GM23248 (cell line): ENCODE results near the gene C16orf86. TPM values are rescaled to one million over a fixed set of nuclear protein-coding genes. Genes with fewer than 3 reads are reported as not detected.

Experiments used
- DNase-seq: peaks from one replicate; pipeline ENCODE4 v3.0.0-alpha.2; 2015
- H2AFZ ChIP-seq: fragments of 200-600 bp; sonication (generic); 2 replicates; pipeline ENCODE4 v1.6.1; 2016; ENCODE audit warnings: antibody characterized with exemption
- H3F3A ChIP-seq: fragments of 200-600 bp; sonication (generic); 2 replicates; pipeline ENCODE4 v1.6.1; 2016; ENCODE audit warnings: mild to moderate bottlenecking, antibody characterized with exemption, mixed run types; ENCODE audit not compliant: insufficient read depth
- H3K27ac ChIP-seq: fragments of 200-600 bp; sonication (generic); 2 replicates; pipeline ENCODE4 v1.5.1; 2016; ENCODE audit warnings: mild to moderate bottlenecking
- H3K27me3 ChIP-seq: fragments of 200-600 bp; sonication (generic); replicated peaks from 2 replicates; pipeline ENCODE4 v1.6.1; 2016; ENCODE audit warnings: mild to moderate bottlenecking; ENCODE audit not compliant: insufficient read depth
- H3K36me3 ChIP-seq: fragments of 200-600 bp; sonication (generic); 2 replicates; pipeline ENCODE4 v1.6.1; 2016; ENCODE audit warnings: low read depth, mild to moderate bottlenecking
- H3K4me1 ChIP-seq: fragments of 200-600 bp; sonication (generic); 2 replicates; pipeline ENCODE4 v1.6.1; 2016; ENCODE audit warnings: mild to moderate bottlenecking; ENCODE audit not compliant: insufficient read depth
- H3K4me2 ChIP-seq: fragments of 200-600 bp; sonication (generic); one replicate; pipeline ENCODE4 v1.6.1; 2016; ENCODE audit warnings: mild to moderate bottlenecking; ENCODE audit not compliant: unreplicated experiment
- H3K4me3 ChIP-seq: fragments of 200-600 bp; sonication (generic); 2 replicates; pipeline ENCODE4 v1.5.1; 2016; ENCODE audit warnings: mild to moderate bottlenecking
- H3K79me2 ChIP-seq: fragments of 200-600 bp; sonication (generic); 2 replicates; pipeline ENCODE4 v1.6.1; 2016; ENCODE audit warnings: mild to moderate bottlenecking; ENCODE audit not compliant: insufficient read depth
- H3K9ac ChIP-seq: fragments of 200-600 bp; sonication (generic); 2 replicates; pipeline ENCODE4 v1.6.1; 2016; ENCODE audit warnings: mild to moderate bottlenecking
- H3K9me2 ChIP-seq: fragments of 200-600 bp; sonication (generic); 2 replicates; pipeline ENCODE4 v1.6.1; 2016; ENCODE audit warnings: mixed run types, mild to moderate bottlenecking, moderate library complexity; ENCODE audit not compliant: insufficient read depth
- H3K9me3 ChIP-seq: fragments of 200-600 bp; sonication (generic); one replicate; pipeline ENCODE4 v1.6.1; 2017; ENCODE audit warnings: low read depth
- H4K20me1 ChIP-seq: fragments of 200-600 bp; sonication (generic); 2 replicates; pipeline ENCODE4 v1.6.0; 2016; ENCODE audit not compliant: insufficient read depth
- EZH2 ChIP-seq: fragments of 200-600 bp; sonication (generic); IDR thresholded peaks from 2 replicates; pipeline ENCODE4 v1.6.1; 2018; ENCODE audit warnings: antibody characterized with exemption, mild to moderate bottlenecking; ENCODE audit not compliant: insufficient read depth, poor library complexity, severe bottlenecking
- EZH2phosphoT487 ChIP-seq: fragments of 200-600 bp; sonication (generic); IDR thresholded peaks from 2 replicates; pipeline ENCODE4 v1.6.1; 2018; ENCODE audit warnings: antibody characterized with exemption, moderate library complexity, mild to moderate bottlenecking, low read depth; ENCODE audit not compliant: insufficient read depth
- WGBS, 2 experiments: methylation state at CpG; one replicate each; pipeline ENCODE4 v1.1.6; 2015 to 2017; ENCODE audit warnings: low lambda C conversion rate in 2 of 2, low coverage in 1 of 2; ENCODE audit errors: missing lambda C conversion rate in 2 of 2; 5-methylcytosine and 5-hydroxymethylcytosine counted together
- in situ Hi-C: fragments of 300-500 bp; cut with MboI; formaldehyde crosslinking; loops from 2 replicates; pipeline ENCODE4 v1.15.0; 2020
- polyA plus RNA-seq: library from polyadenylated mRNA; unstranded; fragments of >200 nt; fragmentation: Nextera tagmentation; extraction: Ambion mirVana; gene quantifications from 2 replicates; pipeline ENCODE4 v1.2.1, GENCODE V29; 2016
- total RNA-seq: library from RNA; depleted of rRNA; stranded (reverse); fragments of >200 nt; shearing (Covaris generic); gene quantifications from 2 replicates; pipeline ENCODE4 v1.2.3, GENCODE V29; 2014

C16orf86 gene
- total and polyA plus RNA-seq, 2 experiments from 2014 or later: 3.4 to 6.6 TPM

- DNase-seq: peak; percentile 30
- TF ChIP-seq EZH2phosphoT487 (no peak), EZH2 (peak; percentile 29)
- no peaks in the 10 kb centered on the region for H3K36me3 ChIP-seq
- no peak overlapping the region for H2AFZ ChIP-seq
- no peaks in the 10 kb centered on the region for H3K9me2 ChIP-seq
- no peak overlapping the region for H3K27ac ChIP-seq
- H3K79me2 ChIP-seq: no peaks in the 10 kb centered on the region
- H3K9ac ChIP-seq: no peak overlapping the region
- WGBS, 2 experiments: 9 to 10% methylated on average over 28 to 29 of the region's 34 CpGs
- H3K27me3 ChIP-seq: peaks cover 46% of the 10 kb centered on the region
- H4K20me1 ChIP-seq: no peaks in the 10 kb centered on the region
- no peak overlapping the region for H3K4me2 ChIP-seq
- H3K9me3 ChIP-seq: no peaks in the 10 kb centered on the region
- no peak overlapping the region for H3K4me3 ChIP-seq
- no peaks in the 10 kb centered on the region for H3K4me1 ChIP-seq
- H3F3A ChIP-seq: no peaks in the 10 kb centered on the region
- in situ Hi-C loops: no loop called here
Observed at GRCh38 chr16:67649494-67649931, 17.1 kb upstream of the C16orf86 start.

GRCh38 chr16:67650023-67650422 lies 16.6 kb upstream of the C16orf86 start:
- Histone ChIP-seq H3K4me1 (no peaks in the 10 kb centered on the region), H3K9me3 (no peaks in the 10 kb centered on the region), H2AFZ (no peak overlapping the region), H4K20me1 (no peaks in the 10 kb centered on the region), H3K9ac (no peak overlapping the region), H3K27ac (no peak overlapping the region), H3F3A (no peaks in the 10 kb centered on the region), H3K4me3 (no peak overlapping the region), H3K4me2 (no peak overlapping the region), H3K79me2 (no peaks in the 10 kb centered on the region), H3K9me2 (no peaks in the 10 kb centered on the region), H3K27me3 (peaks cover 46% of the 10 kb centered on the region), H3K36me3 (no peaks in the 10 kb centered on the region)
- 37 to 42% methylated on average over 8 of the region's 8 CpGs for WGBS, 2 experiments
- in situ Hi-C loops: no loop called here
- no peak for DNase-seq
- TF ChIP-seq EZH2 (no peak), EZH2phosphoT487 (no peak)

GRCh38 chr16:67651039-67651438 lies 15.6 kb upstream of the C16orf86 start:
- Histone ChIP-seq H3K4me3 (no peak overlapping the region), H3K4me1 (no peaks in the 10 kb centered on the region), H3K27me3 (peaks cover 46% of the 10 kb centered on the region), H4K20me1 (no peaks in the 10 kb centered on the region), H3K79me2 (no peaks in the 10 kb centered on the region), H3K9me3 (no peaks in the 10 kb centered on the region), H3K9me2 (no peaks in the 10 kb centered on the region), H3K4me2 (no peak overlapping the region), H3K27ac (no peak overlapping the region), H3F3A (no peaks in the 10 kb centered on the region), H3K9ac (no peak overlapping the region), H2AFZ (no peak overlapping the region), H3K36me3 (no peaks in the 10 kb centered on the region)
- TF ChIP-seq EZH2phosphoT487 (no peak), EZH2 (no peak)
- 78 to 85% methylated on average over 7 of the region's 7 CpGs for WGBS, 2 experiments
- DNase-seq: no peak
- in situ Hi-C loops: no loop called here

- H3K9ac ChIP-seq: no peak overlapping the region
- TF ChIP-seq EZH2phosphoT487 (no peak), EZH2 (no peak)
- no peaks in the 10 kb centered on the region for H3K79me2 ChIP-seq
- H3K4me3 ChIP-seq: no peak overlapping the region
- H3K9me2 ChIP-seq: no peaks in the 10 kb centered on the region
- DNase-seq: no peak
- H3K27me3 ChIP-seq: peaks cover 44% of the 10 kb centered on the region
- H3K36me3 ChIP-seq: no peaks in the 10 kb centered on the region
- H4K20me1 ChIP-seq: no peaks in the 10 kb centered on the region
- 94 to 97% methylated on average over 4 of the region's 4 CpGs for WGBS, 2 experiments
- H3K27ac ChIP-seq: no peak overlapping the region
- H3K4me2 ChIP-seq: no peak overlapping the region
- no peaks in the 10 kb centered on the region for H3F3A ChIP-seq
- no peak overlapping the region for H2AFZ ChIP-seq
- no peaks in the 10 kb centered on the region for H3K4me1 ChIP-seq
- no peaks in the 10 kb centered on the region for H3K9me3 ChIP-seq
- in situ Hi-C loops: no loop called here
Observed at GRCh38 chr16:67651847-67652246, 14.8 kb upstream of the C16orf86 start.

GRCh38 chr16:67652578-67653127 lies 14.0 kb upstream of the C16orf86 start:
- Histone ChIP-seq H3K27ac (no peak overlapping the region), H3K36me3 (no peaks in the 10 kb centered on the region), H3K4me3 (peak overlapping the region; percentile 61), H3K4me1 (no peaks in the 10 kb centered on the region), H3F3A (no peaks in the 10 kb centered on the region), H3K27me3 (peaks cover 38% of the 10 kb centered on the region), H4K20me1 (no peaks in the 10 kb centered on the region), H3K4me2 (no peak overlapping the region), H3K79me2 (no peaks in the 10 kb centered on the region), H3K9ac (no peak overlapping the region), H3K9me3 (no peaks in the 10 kb centered on the region), H2AFZ (no peak overlapping the region), H3K9me2 (no peaks in the 10 kb centered on the region)
- in situ Hi-C loops: no loop called here
- TF ChIP-seq EZH2phosphoT487 (no peak), EZH2 (no peak)
- 2 to 5% methylated on average over 13 to 24 of the region's 59 CpGs for WGBS, 2 experiments
- DNase-seq: peak; percentile 64
